Stimulated activated CD4-positive, alpha-beta T cell treated with anti-CD3 and anti-CD28 coated beads, Interleukin-2, amount 100 ng/mL, for 24 hours (primary cell): ENCODE results near the gene FREM1.

Experiments
- DNase-seq, 2 donors: peaks; one replicate each; pipeline ENCODE4 v3.0.0-alpha.2; 2020

FREM1 gene

GRCh38 chr9:14813336-14814248 is 96.6 kb downstream of the FREM1 start:
- DNase-seq, result no peak

- no peak for DNase-seq
Measured at GRCh38 chr9:14812806-14813205, 97.4 kb downstream of the FREM1 start.

- no peak for DNase-seq
Measured at GRCh38 chr9:14811844-14812243, 98.4 kb downstream of the FREM1 start.

- no peak for DNase-seq
Measured at GRCh38 chr9:14806941-14807520, 103.2 kb downstream of the FREM1 start.

- no peak for DNase-seq
Measured at GRCh38 chr9:14799030-14799429, 111.2 kb downstream of the FREM1 start.

- DNase-seq, result no peak
Measured at GRCh38 chr9:14797435-14797834, 112.8 kb downstream of the FREM1 start.

- DNase-seq, result no peak
Measured at GRCh38 chr9:14793389-14793788, 116.8 kb downstream of the FREM1 start.

GRCh38 chr9:14790628-14791027 is 119.6 kb downstream of the FREM1 start:
- DNase-seq, result no peak

- DNase-seq, result no peak
Measured at GRCh38 chr9:14788846-14789245, 121.4 kb downstream of the FREM1 start.

- no peak for DNase-seq
Measured at GRCh38 chr9:14783358-14783757, 126.9 kb downstream of the FREM1 start.

- DNase-seq, result no peak
Measured at GRCh38 chr9:14782286-14783051, 127.8 kb downstream of the FREM1 start.

GRCh38 chr9:14780693-14781092 is 129.5 kb downstream of the FREM1 start:
- no peak for DNase-seq

- DNase-seq, result no peak
Measured at GRCh38 chr9:14780251-14780650, 130.0 kb downstream of the FREM1 start.

GRCh38 chr9:14779566-14780022 is 130.6 kb downstream of the FREM1 start:
- DNase-seq, result no peak

- DNase-seq, result no peak
Measured at GRCh38 chr9:14778565-14778964, 131.7 kb downstream of the FREM1 start.

- DNase-seq, result no peak
Measured at GRCh38 chr9:14775917-14776316, 134.3 kb downstream of the FREM1 start.

- no peak for DNase-seq
Measured at GRCh38 chr9:14770592-14770991, 139.6 kb downstream of the FREM1 start.

- no peak for DNase-seq
Measured at GRCh38 chr9:14769230-14769571, 141.0 kb downstream of the FREM1 start.

GRCh38 chr9:14768405-14769229 is 141.6 kb downstream of the FREM1 start:
- DNase-seq, result no peak

- DNase-seq, result no peak
Measured at GRCh38 chr9:14766299-14766698, 143.9 kb downstream of the FREM1 start.

- no peak for DNase-seq
Measured at GRCh38 chr9:14761584-14761983, 148.6 kb downstream of the FREM1 start.

- no peak for DNase-seq
Measured at GRCh38 chr9:14760060-14760459, 150.2 kb downstream of the FREM1 start.

- no peak for DNase-seq
Measured at GRCh38 chr9:14756291-14756690, 153.9 kb downstream of the FREM1 start.
